K562 (cell line): ENCODE results near the gene SERTAD2. TPM values are rescaled to one million over a fixed set of nuclear protein-coding genes. Genes with fewer than 3 reads are reported as not detected.

ENCODE experiments used
- JUND ChIP-seq, 2 experiments: IDR thresholded peaks; 2 replicates in 1 of 2; 3 replicates in 1 of 2; pipeline ENCODE4 v1.6.1; 2011; ENCODE audit warnings: borderline replicate concordance in 2 of 2, low read depth in 2 of 2, low read length in 2 of 2, improper control_type of control experiment in 1 of 2, missing biosample characterization in 1 of 2, missing genetic modification characterization in 1 of 2, missing genetic modification reagents in 1 of 2
- POLR2AphosphoS2 ChIP-seq: IDR thresholded peaks from 2 replicates; pipeline ENCODE4 v1.6.1; 2012; ENCODE audit warnings: low read length, improper control_type of control experiment
- ZNF407 ChIP-seq: fragments of 450-650 bp; IDR thresholded peaks from 2 replicates; pipeline ENCODE4 v1.6.1; 2016; ENCODE audit warnings: low read depth
- ZSCAN29 ChIP-seq: fragments of 450-650 bp; IDR thresholded peaks from 2 replicates; pipeline ENCODE4 v1.6.1; 2017
- polyA plus RNA-seq, 8 experiments: library from polyadenylated mRNA; depleted of rRNA in 4 of 8; stranded (reverse) in 5 of 8; unstranded in 3 of 8; fragments of >200 nt; fragmentation: Nextera tagmentation in 2 of 8; fragmentation: Illumina TruSeq in 1 of 8; extraction: Ambion mirVana in 2 of 8; extraction: Trizol in 1 of 8; gene quantifications; 2 replicates each; pipeline versions ENCODE4 v1.2.1 to v1.2.3, GENCODE V29; 2011 to 2014; ENCODE audit warnings: inconsistent platforms in 1 of 8, missing spikeins in 1 of 8
- total RNA-seq, 7 experiments: library from RNA; depleted of rRNA in 6 of 7; stranded (reverse); fragments of >200 nt in 6 of 7; fragmentation: Illumina TruSeq in 2 of 7; extraction: Trizol in 2 of 7; gene quantifications; 2 replicates each; pipeline versions ENCODE4 v1.2.1 to v1.2.3, GENCODE V29; 2011 to 2021; ENCODE audit warnings: low replicate concordance in 1 of 7

Gene SERTAD2
- total and polyA plus RNA-seq, 9 of the 15 experiments (the other 6 are each of a cell fraction or from before 2014, with no cell fraction given): 3.0 to 12.5 (median 6.1) TPM

GRCh38 chr2:64696636-64697035 is 42.9 kb upstream of the SERTAD2 start (continued):
- TF ChIP-seq JUND (IDR thresholded peaks at IDR 0.05; ENCODE audit: borderline replicate concordance, low read depth, low read length) (no peak), JUND (tag; IDR thresholded peaks at IDR 0.05; ENCODE audit: borderline replicate concordance, low read depth, low read length) (no peak), ZSCAN29 (no peak), POLR2AphosphoS2 (no peak), ZNF407 (no peak)
